HFFc6 (cell line): Measurements from ENCODE around the gene MEDAG. TPM values are rescaled to one million over a fixed set of nuclear protein-coding genes. Genes with fewer than 3 reads are reported as not detected.

Experiments used
- DNase-seq: peaks from one replicate; pipeline ENCODE4 v3.0.0-alpha.2; 2018
- H3K27ac Mint-ChIP-seq: 2 replicates; pipeline ENCODE4 v1.8.0; 2020; ENCODE audit warnings: mild to moderate bottlenecking, mixed read lengths
- H3K27me3 Mint-ChIP-seq: 2 replicates; pipeline ENCODE4 v1.8.0; 2021; ENCODE audit warnings: mild to moderate bottlenecking, moderate library complexity, mixed read lengths; ENCODE audit not compliant: insufficient read depth
- H3K36me3 Mint-ChIP-seq: 2 replicates; pipeline ENCODE4 v1.8.0; 2021; ENCODE audit warnings: low read depth, mixed read lengths
- H3K4me1 Mint-ChIP-seq: 2 replicates; pipeline ENCODE4 v1.8.0; 2020; ENCODE audit warnings: low read depth, mixed read lengths
- H3K4me3 Mint-ChIP-seq: 2 replicates; pipeline ENCODE4 v1.8.0; 2020; ENCODE audit warnings: mild to moderate bottlenecking, moderate library complexity, mixed read lengths
- H3K9me3 Mint-ChIP-seq: 2 replicates; pipeline ENCODE4 v1.8.0; 2020; ENCODE audit warnings: mild to moderate bottlenecking, mixed read lengths
- total RNA-seq, 6 experiments: library from RNA; stranded (reverse); fragmentation: NEBNext Ultra II Directional; extraction: Animal tissue kit (Norgen Biotek cat#: 25700); gene quantifications; 2 replicates in 1 of 6; 3 replicates in 5 of 6; pipeline ENCODE4 v1.2.3, GENCODE V29; 2021
- TF ChIP-seq, protein P1 (sequence below): fragments of 200-600 bp; sonication (generic); IDR thresholded peaks from 2 replicates; pipeline ENCODE4 v1.5.0; 2021; ENCODE audit warnings: antibody characterized with exemption, mild to moderate bottlenecking

The MEDAG gene
- total RNA-seq, 6 experiments from 2014 or later: 0.11 to 0.40 (median 0.33) TPM; not detected in 3

DNA sequence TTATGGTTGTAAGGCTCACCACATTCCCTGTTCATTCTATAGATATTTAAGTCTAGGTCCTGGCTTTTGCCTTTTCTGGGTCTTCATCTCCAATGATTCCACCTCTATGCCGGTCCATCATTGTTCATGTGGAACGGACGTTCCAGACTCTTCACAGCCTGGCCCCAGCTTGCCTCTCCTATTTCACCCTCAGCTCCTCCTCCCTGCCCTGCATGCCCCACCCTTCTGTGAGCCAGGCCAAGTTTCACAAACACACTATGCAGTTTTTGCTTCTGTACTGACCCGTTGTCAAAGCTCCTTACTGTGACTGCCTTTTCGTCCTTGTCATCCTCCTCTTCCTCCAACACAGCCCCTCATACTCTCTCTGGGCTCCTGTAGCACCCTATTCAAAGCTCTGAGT is 57.7 kb downstream of the MEDAG start:
- Mint-ChIP-seq H3K4me3 (no peak overlapping the region), H3K4me1 (peaks cover 9% of the 10 kb centered on the region), H3K27me3 (peaks cover 32% of the 10 kb centered on the region), H3K9me3 (peaks cover 15% of the 10 kb centered on the region), H3K36me3 (no peaks in the 10 kb centered on the region), H3K27ac (no peak overlapping the region)
- DNase-seq: no peak
- TF ChIP-seq, protein P1, sequence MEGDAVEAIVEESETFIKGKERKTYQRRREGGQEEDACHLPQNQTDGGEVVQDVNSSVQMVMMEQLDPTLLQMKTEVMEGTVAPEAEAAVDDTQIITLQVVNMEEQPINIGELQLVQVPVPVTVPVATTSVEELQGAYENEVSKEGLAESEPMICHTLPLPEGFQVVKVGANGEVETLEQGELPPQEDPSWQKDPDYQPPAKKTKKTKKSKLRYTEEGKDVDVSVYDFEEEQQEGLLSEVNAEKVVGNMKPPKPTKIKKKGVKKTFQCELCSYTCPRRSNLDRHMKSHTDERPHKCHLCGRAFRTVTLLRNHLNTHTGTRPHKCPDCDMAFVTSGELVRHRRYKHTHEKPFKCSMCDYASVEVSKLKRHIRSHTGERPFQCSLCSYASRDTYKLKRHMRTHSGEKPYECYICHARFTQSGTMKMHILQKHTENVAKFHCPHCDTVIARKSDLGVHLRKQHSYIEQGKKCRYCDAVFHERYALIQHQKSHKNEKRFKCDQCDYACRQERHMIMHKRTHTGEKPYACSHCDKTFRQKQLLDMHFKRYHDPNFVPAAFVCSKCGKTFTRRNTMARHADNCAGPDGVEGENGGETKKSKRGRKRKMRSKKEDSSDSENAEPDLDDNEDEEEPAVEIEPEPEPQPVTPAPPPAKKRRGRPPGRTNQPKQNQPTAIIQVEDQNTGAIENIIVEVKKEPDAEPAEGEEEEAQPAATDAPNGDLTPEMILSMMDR: no peak

DNA sequence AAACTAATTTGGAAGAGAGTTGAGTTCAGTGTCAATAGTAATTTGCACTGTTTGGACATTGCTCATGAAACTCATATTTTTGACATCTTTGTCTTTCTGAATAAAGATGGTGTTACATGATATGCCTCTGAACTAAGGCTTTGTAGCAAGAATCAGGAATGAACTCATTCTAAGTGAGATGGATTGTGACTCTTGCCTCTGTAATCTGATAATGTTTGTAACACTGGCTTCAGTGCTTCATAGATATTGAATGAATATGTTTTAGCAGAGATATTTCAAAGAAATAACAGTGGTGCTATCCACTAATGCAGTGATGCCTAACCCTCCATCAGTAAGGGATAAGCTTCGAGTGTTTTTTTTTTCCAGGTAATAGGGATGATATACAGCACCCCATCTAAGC is 59.3 kb downstream of the MEDAG start:
- no peak for DNase-seq
- H3K4me3 Mint-ChIP-seq: no peak overlapping the region
- no peak overlapping the region for H3K27ac Mint-ChIP-seq
- peaks cover 17% of the 10 kb centered on the region for H3K4me1 Mint-ChIP-seq
- TF ChIP-seq, protein P1: no peak
- no peaks in the 10 kb centered on the region for H3K36me3 Mint-ChIP-seq
- H3K27me3 Mint-ChIP-seq: peaks cover 25% of the 10 kb centered on the region
- 0 out of 2 replicates have a peak, but pooled peaks cover 2% of the 10 kb centered on the region for H3K9me3 Mint-ChIP-seq

DNA sequence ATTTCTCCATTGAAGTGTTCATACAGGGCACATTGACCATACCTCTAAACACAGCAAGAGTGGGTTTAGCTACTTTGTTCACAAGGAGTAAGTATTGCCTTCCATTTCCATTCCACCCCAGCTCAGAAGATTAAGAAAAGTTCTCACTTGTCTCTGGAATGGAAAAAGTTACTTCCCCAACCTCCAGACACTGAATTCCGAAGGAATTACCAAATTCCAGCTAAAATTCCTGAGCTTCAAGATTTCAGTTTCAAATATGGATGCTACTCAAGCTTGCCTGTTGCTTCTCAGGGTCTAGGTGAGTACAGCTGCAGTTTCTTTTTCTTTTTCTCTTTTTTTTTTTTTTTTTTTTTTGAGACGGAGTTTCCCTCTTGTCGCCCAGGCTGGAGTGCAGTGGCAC is 60.0 kb downstream of the MEDAG start:
- TF ChIP-seq, protein P1: no peak
- no peaks in the 10 kb centered on the region for H3K36me3 Mint-ChIP-seq
- H3K27ac Mint-ChIP-seq: no peak overlapping the region
- no peak for DNase-seq
- H3K9me3 Mint-ChIP-seq: no peaks in the 10 kb centered on the region
- peaks cover 21% of the 10 kb centered on the region for H3K4me1 Mint-ChIP-seq
- H3K27me3 Mint-ChIP-seq: peaks cover 22% of the 10 kb centered on the region
- no peak overlapping the region for H3K4me3 Mint-ChIP-seq

DNA sequence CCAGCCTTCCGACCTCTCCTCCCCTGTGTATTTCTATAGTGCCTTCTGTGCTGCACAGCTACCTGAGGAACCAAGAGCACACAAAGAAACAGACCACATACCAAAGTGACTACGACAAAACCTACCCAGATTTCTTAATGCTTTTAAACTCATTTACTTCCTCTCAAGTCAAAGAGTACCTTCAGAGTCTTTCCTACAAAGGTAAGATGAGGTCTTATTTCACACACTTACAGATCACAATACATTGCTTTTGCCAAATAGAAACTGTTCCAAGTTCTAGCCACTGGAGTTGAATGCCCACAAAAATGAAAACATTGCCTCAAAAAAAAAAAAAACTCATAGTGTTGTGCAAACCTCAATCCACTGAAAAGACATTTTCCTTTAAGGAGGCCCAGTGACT is 62.8 kb downstream of the MEDAG start:
- DNase-seq: no peak
- Mint-ChIP-seq H3K4me1 (peaks cover 30% of the 10 kb centered on the region), H3K27ac (no peak overlapping the region), H3K4me3 (no peak overlapping the region), H3K27me3 (peaks cover 8% of the 10 kb centered on the region), H3K9me3 (no peaks in the 10 kb centered on the region), H3K36me3 (no peaks in the 10 kb centered on the region)
- TF ChIP-seq, protein P1: no peak

DNA sequence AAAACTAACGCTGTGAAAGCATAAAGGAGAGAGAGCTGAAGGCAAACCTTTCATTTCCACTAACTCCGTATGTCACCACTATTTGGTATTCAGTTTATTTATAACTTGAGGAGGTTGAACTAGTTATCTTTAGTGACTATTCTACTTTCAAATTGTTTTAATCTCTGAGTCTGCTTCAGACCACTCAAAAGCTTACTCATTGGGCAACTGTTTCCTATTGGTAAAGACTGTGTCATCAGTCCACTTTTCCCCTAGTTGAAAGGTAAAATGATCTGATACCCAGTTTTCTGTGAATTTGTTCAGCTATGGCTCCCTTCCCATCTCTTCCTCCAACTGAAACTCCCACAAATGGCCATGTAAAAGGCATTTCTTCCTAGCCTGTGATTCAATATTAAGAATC is 65.5 kb downstream of the MEDAG start:
- Mint-ChIP-seq H3K4me1 (peaks cover 34% of the 10 kb centered on the region), H3K9me3 (no peaks in the 10 kb centered on the region), H3K4me3 (peak overlapping the region; percentile 45; the same call in 1 of the 2 replicates), H3K36me3 (no peaks in the 10 kb centered on the region), H3K27me3 (no peaks in the 10 kb centered on the region; the same call in 1 of the 2 replicates), H3K27ac (0 out of 2 replicates have a peak overlapping the region, but pooled peaks have one; percentile 22)
- DNase-seq: peak; percentile 21
- TF ChIP-seq, protein P1: no peak

DNA sequence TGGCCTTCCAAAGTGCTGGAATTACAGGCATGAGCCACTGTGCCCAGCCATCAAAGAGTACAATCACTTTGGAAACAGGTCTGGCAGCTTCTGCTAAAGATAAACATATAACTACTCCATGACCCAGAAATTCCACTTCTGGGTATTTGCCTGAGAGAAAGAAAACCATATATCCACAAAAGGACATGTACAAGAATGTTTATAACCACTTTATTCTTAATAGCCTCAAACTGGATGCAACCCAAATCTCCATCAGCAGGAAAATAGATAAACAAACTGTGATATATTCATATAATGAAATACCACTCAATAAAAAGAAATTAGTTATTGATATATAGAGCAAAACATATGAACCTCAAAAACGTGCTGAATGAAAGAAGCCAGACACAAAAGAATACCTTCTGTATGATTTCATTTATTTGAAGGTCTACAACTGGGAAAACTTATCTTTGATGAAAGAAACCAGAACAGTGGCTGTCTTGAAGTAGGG is 66.9 kb downstream of the MEDAG start:
- no peak for DNase-seq
- Mint-ChIP-seq H3K4me1 (peaks cover 47% of the 10 kb centered on the region), H3K4me3 (no peak overlapping the region), H3K9me3 (no peaks in the 10 kb centered on the region), H3K36me3 (no peaks in the 10 kb centered on the region), H3K27ac (no peak overlapping the region), H3K27me3 (no peaks in the 10 kb centered on the region)
- TF ChIP-seq, protein P1: no peak
